Smooth muscle cell (in vitro differentiated cells): ENCODE measurements around the gene FRMD1. TPM values are rescaled to one million over a fixed set of nuclear protein-coding genes. Genes with fewer than 3 reads are reported as not detected.
A peak's percentile ranks its signal among the peaks of the same experiment; 100 is the strongest.

Experiments
- DNase-seq: peaks from one replicate; lab custom pipeline; 2025; ENCODE audit not compliant: unreplicated experiment; lab: John Stamatoyannopoulos, UW
- H2AFZ ChIP-seq: fragments of 200-600 bp; sonication (generic); 2 replicates; pipeline ENCODE4 v1.6.0; 2016; ENCODE audit warnings: antibody characterized with exemption, low read depth, mild to moderate bottlenecking
- H3F3A ChIP-seq: fragments of 200-600 bp; sonication (generic); 2 replicates; pipeline ENCODE4 v1.6.0; 2017; ENCODE audit warnings: antibody characterized with exemption, low read depth
- H3K27ac ChIP-seq: fragments of 200-600 bp; sonication (generic); 2 replicates; pipeline ENCODE4 v1.5.1; 2016; ENCODE audit warnings: low read depth, mild to moderate bottlenecking
- H3K27me3 ChIP-seq: fragments of 200-600 bp; sonication (generic); 2 replicates; pipeline ENCODE4 v1.6.1; 2016; ENCODE audit warnings: low read depth, mild to moderate bottlenecking
- H3K36me3 ChIP-seq: fragments of 200-600 bp; sonication (generic); 2 replicates; pipeline ENCODE4 v1.5.1; 2016; ENCODE audit warnings: low read depth
- H3K4me1 ChIP-seq: fragments of 200-600 bp; sonication (generic); 2 replicates; pipeline ENCODE4 v1.5.1; 2016; ENCODE audit warnings: low read depth
- H3K4me2 ChIP-seq: fragments of 200-600 bp; sonication (generic); 2 replicates; pipeline ENCODE4 v1.6.0; 2016; ENCODE audit warnings: mild to moderate bottlenecking
- H3K4me3 ChIP-seq: fragments of 200-600 bp; sonication (generic); 2 replicates; pipeline ENCODE4 v1.5.1; 2016; ENCODE audit warnings: mild to moderate bottlenecking
- H3K79me2 ChIP-seq: fragments of 200-600 bp; sonication (generic); 2 replicates; pipeline ENCODE4 v1.6.0; 2016; ENCODE audit warnings: low read depth, mild to moderate bottlenecking
- H3K9ac ChIP-seq: fragments of 200-600 bp; sonication (generic); 2 replicates; pipeline ENCODE4 v1.6.0; 2016; ENCODE audit warnings: low read depth
- H3K9me3 ChIP-seq: fragments of 200-600 bp; sonication (generic); replicated peaks from 2 replicates; pipeline ENCODE4 v1.5.1; 2016; ENCODE audit warnings: low read depth
- H4K20me1 ChIP-seq: fragments of 200-600 bp; sonication (generic); 2 replicates; pipeline ENCODE4 v1.6.0; 2016; ENCODE audit warnings: low read depth
- WGBS: methylation state at CpG from one replicate; pipeline ENCODE4 v1.1.7; 2016; ENCODE audit warnings: low lambda C conversion rate; 5-methylcytosine and 5-hydroxymethylcytosine counted together
- polyA plus RNA-seq: library from polyadenylated mRNA; unstranded; fragments of >200 nt; fragmentation: Nextera tagmentation; extraction: Ambion mirVana; gene quantifications from 2 replicates; pipeline ENCODE4 v1.2.1, GENCODE V29; 2016
- total RNA-seq: library from RNA; depleted of rRNA; stranded (reverse); fragments of >200 nt; gene quantifications from 2 replicates; pipeline ENCODE4 v1.2.3, GENCODE V29; 2014
- TF ChIP-seq, protein P1 (sequence below): fragments of 200-600 bp; sonication (generic); IDR thresholded peaks from 2 replicates; pipeline ENCODE4 v1.5.1; 2017; ENCODE audit warnings: borderline replicate concordance, mild to moderate bottlenecking, antibody characterized with exemption; ENCODE audit not compliant: insufficient read depth, poor library complexity, severe bottlenecking

The FRMD1 gene
- total and polyA plus RNA-seq, 2 experiments from 2014 or later, result not detected

DNA sequence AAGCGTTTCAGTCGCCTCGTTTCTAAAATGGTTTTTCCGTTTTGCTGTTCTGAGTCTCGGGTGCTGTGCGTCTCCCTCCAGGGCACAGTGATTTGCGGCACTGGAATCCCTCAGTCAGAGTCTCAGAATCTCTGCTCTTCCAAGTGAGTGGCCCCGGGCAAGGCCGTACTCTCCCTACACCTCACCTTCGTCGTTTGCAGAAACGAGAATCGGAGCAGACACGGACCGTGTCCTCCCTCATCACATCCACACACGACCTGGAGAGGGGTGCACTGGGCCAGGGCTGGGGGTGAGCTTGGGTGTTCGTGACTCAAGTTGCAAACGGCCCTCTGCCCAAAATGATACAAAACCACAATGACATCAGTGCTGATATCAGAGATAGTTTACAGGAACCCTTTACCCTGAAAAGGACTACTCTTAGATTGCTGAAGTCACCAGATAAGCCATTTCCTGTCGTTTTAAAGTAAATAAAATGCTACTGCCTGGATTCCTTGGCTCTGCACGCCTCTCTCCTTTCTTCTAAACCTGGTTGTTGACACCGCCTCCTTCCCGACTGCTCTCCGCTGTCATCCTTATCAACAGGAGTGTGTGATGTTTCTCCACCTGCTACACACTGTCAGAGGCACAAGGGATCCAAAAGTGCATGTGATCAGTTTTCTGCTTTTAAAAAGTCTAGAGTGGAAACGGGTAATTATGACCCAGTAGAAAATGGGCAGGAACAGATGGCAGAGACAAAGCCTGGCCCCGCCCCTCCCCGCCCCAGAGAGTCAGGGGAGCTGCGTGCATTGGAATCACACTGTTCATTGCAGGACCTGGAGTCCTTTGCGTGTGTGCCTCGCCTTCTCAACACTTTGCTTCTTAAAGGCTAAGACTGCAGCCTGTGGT is 43.1 kb downstream of the FRMD1 start:
- peak overlapping the region; percentile 82 for H2AFZ ChIP-seq
- peak overlapping the region; percentile 38 for H3K4me3 ChIP-seq
- H3K4me1 ChIP-seq, result peaks cover 35% of the 10 kb centered on the region
- peak overlapping the region; percentile 89 for H3K4me2 ChIP-seq
- 20% methylated on average over 29 of the region's 29 CpGs for WGBS
- no peak for DNase-seq
- H3K79me2 ChIP-seq, result no peaks in the 10 kb centered on the region
- no peaks in the 10 kb centered on the region for H4K20me1 ChIP-seq
- peaks cover 10% of the 10 kb centered on the region for H3K9me3 ChIP-seq
- peak overlapping the region; percentile 56 for H3K9ac ChIP-seq
- peak overlapping the region; percentile 93 for H3K27ac ChIP-seq
- H3K27me3 ChIP-seq, result no peaks in the 10 kb centered on the region
- no peaks in the 10 kb centered on the region for H3K36me3 ChIP-seq
- H3F3A ChIP-seq, result peaks cover 61% of the 10 kb centered on the region
- TF ChIP-seq, protein P1, sequence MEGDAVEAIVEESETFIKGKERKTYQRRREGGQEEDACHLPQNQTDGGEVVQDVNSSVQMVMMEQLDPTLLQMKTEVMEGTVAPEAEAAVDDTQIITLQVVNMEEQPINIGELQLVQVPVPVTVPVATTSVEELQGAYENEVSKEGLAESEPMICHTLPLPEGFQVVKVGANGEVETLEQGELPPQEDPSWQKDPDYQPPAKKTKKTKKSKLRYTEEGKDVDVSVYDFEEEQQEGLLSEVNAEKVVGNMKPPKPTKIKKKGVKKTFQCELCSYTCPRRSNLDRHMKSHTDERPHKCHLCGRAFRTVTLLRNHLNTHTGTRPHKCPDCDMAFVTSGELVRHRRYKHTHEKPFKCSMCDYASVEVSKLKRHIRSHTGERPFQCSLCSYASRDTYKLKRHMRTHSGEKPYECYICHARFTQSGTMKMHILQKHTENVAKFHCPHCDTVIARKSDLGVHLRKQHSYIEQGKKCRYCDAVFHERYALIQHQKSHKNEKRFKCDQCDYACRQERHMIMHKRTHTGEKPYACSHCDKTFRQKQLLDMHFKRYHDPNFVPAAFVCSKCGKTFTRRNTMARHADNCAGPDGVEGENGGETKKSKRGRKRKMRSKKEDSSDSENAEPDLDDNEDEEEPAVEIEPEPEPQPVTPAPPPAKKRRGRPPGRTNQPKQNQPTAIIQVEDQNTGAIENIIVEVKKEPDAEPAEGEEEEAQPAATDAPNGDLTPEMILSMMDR, result no peak

DNA sequence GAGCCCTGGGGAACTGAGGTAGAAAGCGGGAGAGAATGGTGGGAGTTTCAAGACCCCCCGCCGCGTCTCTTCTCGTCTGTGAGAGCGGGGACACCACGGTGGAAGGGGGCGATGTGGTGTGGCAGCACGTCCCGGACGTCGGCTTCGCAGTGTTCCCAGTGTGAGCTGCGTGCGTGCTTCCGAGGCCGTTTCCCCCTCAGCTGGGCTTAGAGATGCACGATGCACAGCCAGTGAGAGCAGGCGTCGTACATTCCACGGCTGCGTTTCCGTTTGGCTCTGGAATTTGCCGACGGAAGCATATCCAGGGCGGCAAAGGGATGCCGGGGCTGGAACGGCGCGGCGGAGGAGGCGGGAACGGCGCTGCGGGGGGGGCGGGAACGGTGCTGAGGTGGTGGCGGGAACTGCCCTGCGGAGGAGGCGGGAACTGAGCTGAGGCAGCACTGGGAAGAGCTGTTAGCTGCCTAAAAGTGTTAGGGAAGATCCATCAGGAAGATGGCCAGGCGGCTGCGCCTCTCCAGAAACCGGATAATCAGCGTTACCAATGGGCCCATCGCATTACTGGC is 43.8 kb downstream of the FRMD1 start:
- H3K27ac ChIP-seq, result peak overlapping the region; percentile 93
- H3K9me3 ChIP-seq, result peaks cover 7% of the 10 kb centered on the region
- H3F3A ChIP-seq, result peaks cover 65% of the 10 kb centered on the region
- no peaks in the 10 kb centered on the region for H3K79me2 ChIP-seq
- no peaks in the 10 kb centered on the region for H3K36me3 ChIP-seq
- TF ChIP-seq, protein P1, result no peak
- H3K27me3 ChIP-seq, result no peaks in the 10 kb centered on the region
- H3K4me3 ChIP-seq, result peak overlapping the region; percentile 38
- peak overlapping the region; percentile 89 for H3K4me2 ChIP-seq
- 20% methylated on average over 41 of the region's 45 CpGs for WGBS
- H3K4me1 ChIP-seq, result peaks cover 39% of the 10 kb centered on the region
- H4K20me1 ChIP-seq, result no peaks in the 10 kb centered on the region
- H3K9ac ChIP-seq, result peak overlapping the region; percentile 56
- H2AFZ ChIP-seq, result peak overlapping the region; percentile 82
- DNase-seq, result peak; percentile 19

DNA sequence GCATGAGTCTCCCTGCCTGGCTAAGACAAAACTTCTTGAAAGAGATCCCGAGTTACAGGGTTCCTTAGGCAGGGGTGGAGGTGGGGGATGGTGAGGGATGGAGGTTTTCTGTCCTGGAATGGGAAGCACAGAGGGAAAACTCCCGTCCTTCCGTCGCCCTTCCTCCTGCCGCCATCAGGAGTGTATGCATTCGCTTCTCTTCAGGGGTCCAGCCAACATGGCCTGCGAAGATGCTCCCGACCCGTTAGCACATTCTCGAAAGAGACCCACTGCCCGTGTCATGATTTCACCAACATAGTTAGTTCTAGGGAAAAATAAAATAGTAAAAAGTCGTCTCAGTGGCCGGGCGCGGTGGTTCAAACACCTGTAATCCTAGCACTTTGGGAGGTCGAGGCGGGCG is 44.5 kb downstream of the FRMD1 start:
- no peak overlapping the region for H3K4me2 ChIP-seq
- no peaks in the 10 kb centered on the region for H3K79me2 ChIP-seq
- peak overlapping the region; percentile 40 for H3K9ac ChIP-seq
- H3F3A ChIP-seq, result peaks cover 65% of the 10 kb centered on the region
- H2AFZ ChIP-seq, result no peak overlapping the region
- no peak for DNase-seq
- H3K4me3 ChIP-seq, result no peak overlapping the region
- 88% methylated on average over 18 of the region's 18 CpGs for WGBS
- H4K20me1 ChIP-seq, result no peaks in the 10 kb centered on the region
- peaks cover under 1% of the 10 kb centered on the region for H3K9me3 ChIP-seq
- no peaks in the 10 kb centered on the region for H3K36me3 ChIP-seq
- TF ChIP-seq, protein P1, result no peak
- no peaks in the 10 kb centered on the region for H3K27me3 ChIP-seq
- peak overlapping the region; percentile 93 for H3K27ac ChIP-seq
- H3K4me1 ChIP-seq, result peaks cover 39% of the 10 kb centered on the region
